Measurements from ENCODE around the gene ZIC1. TPM values are rescaled to one million over a fixed set of nuclear protein-coding genes. Genes with fewer than 3 reads are reported as not detected.

The ZIC1 gene
- total RNA-seq, 1 experiment from 2014 or later, result not detected

- Mint-ChIP-seq H3K4me3 (peak overlapping the region in 1 of 2 experiments; percentile 77; a peak in 1 of 5 replicates), H3K27ac (no peak overlapping the region), H3K4me1 (peaks cover 32 to 83% of the 10 kb centered on the region in 2 experiments), H3K9me3 (peaks cover 3 to 10% of the 10 kb centered on the region in 2 experiments; a peak in 4 of 5 replicates), H3K27me3 (ENCODE audit: low read depth) (peaks cover 100% of the 10 kb centered on the region), H3K36me3 (ENCODE audit: insufficient read depth in 1 of 3, low read depth in 3 of 3) (peaks cover 0 to 2% (median 0%) of the 10 kb centered on the region in 3 experiments; a peak in 3 of 7 replicates)
- Histone ChIP-seq H4K91ac (ENCODE audit: insufficient read length, low read depth, low read length) (no peak overlapping the region), H3K27me3 (ENCODE audit: insufficient read depth, low read length) (peaks cover 81% of the 10 kb centered on the region), H2BK5ac (ENCODE audit: insufficient read length, low read length) (no peak overlapping the region), H4K8ac (replicated peaks; ENCODE audit: insufficient read length, low read depth, low read length) (no peak overlapping the region), H2BK120ac (ENCODE audit: low read depth, low read length, poor library complexity, severe bottlenecking) (no peak overlapping the region), H2AK5ac (ENCODE audit: insufficient read length, low read length) (no peak overlapping the region), H3K4me2 (ENCODE audit: insufficient read depth, insufficient read length, low read length) (no peak overlapping the region), H4K5ac (ENCODE audit: insufficient read length, low read depth, low read length) (no peak overlapping the region), H3K18ac (ENCODE audit: insufficient read length, low read depth, low read length) (no peak overlapping the region), H3K14ac (ENCODE audit: insufficient read depth, low read length) (no peak overlapping the region), H3K4me1 (ENCODE audit: insufficient read depth, low read length) (no peaks in the 10 kb centered on the region; the same call in none of the 2 replicates), H3K4ac (ENCODE audit: low read depth, low read length) (no peak overlapping the region), H3K9ac (ENCODE audit: extremely low read depth, insufficient read length, low read length) (no peak overlapping the region), H3K79me2 (ENCODE audit: insufficient read depth, low read length) (no peaks in the 10 kb centered on the region), H2AFZ (ENCODE audit: low read length) (no peak overlapping the region), H3T11ph (ENCODE audit: low read length) (no peak overlapping the region), H3K79me1 (ENCODE audit: insufficient read depth, low read depth, low read length, poor library complexity, severe bottlenecking) (no peaks in the 10 kb centered on the region), H3K27ac (ENCODE audit: insufficient read length, low read depth, low read length) (no peak overlapping the region), H3K23ac (ENCODE audit: insufficient read length, low read depth, low read length) (no peak overlapping the region), H2BK15ac (ENCODE audit: low read depth, low read length) (no peak overlapping the region), H3K56ac (ENCODE audit: insufficient read length, low read depth, low read length) (no peak overlapping the region), H2BK20ac (ENCODE audit: low read depth, low read length, poor library complexity, severe bottlenecking) (no peak overlapping the region), H2BK12ac (ENCODE audit: insufficient read length, low read depth, low read length) (no peak overlapping the region), H3K9me3 (ENCODE audit: control insufficient read depth, low read depth, low read length) (no peaks in the 10 kb centered on the region), H4K20me1 (ENCODE audit: control insufficient read depth, insufficient read depth, insufficient read length) (no peaks in the 10 kb centered on the region), H3K23me2 (ENCODE audit: insufficient read length, low read depth, low read length, poor library complexity, severe bottlenecking) (peaks cover 14% of the 10 kb centered on the region)
- WGBS (ENCODE audit: extremely low coverage, insufficient read length, low lambda C conversion rate), result no CpG with 5 or more reads among the region's 10 CpGs
- TF ChIP-seq CTCF (conservative IDR thresholded peaks at IDR 0.05), result no peak
- DNase-seq, result no peak
Measured at GRCh38 chr3:147387291-147387884, 21.8 kb upstream of the ZIC1 start.
